PFSK-1 (cell line): ENCODE results near the gene ARHGAP10.

Experiments
- FOXP2 ChIP-seq: optimal IDR thresholded peaks from 2 replicates; pipeline ENCODE3; 2011; ENCODE audit warnings: borderline replicate concordance, control low read depth, inconsistent platforms; ENCODE audit not compliant: insufficient read depth; ENCODE audit errors: extremely low read length, extremely low read depth
- POLR2AphosphoS5 ChIP-seq: IDR thresholded peaks from 2 replicates; pipeline ENCODE4 v1.6.1; 2012; ENCODE audit warnings: low read depth, mild to moderate bottlenecking, control low read depth, low read length, moderate library complexity
- SIN3A ChIP-seq: IDR thresholded peaks from 2 replicates; pipeline ENCODE4 v1.6.1; 2012; ENCODE audit warnings: mild to moderate bottlenecking, low read length, moderate library complexity, borderline replicate concordance; ENCODE audit not compliant: insufficient read depth
- TAF1 ChIP-seq: IDR thresholded peaks from 2 replicates; pipeline ENCODE4 v1.6.1; 2012; ENCODE audit warnings: low read length, control low read depth, borderline replicate concordance; ENCODE audit not compliant: insufficient read depth
- TF ChIP-seq, protein P1 (sequence below), 2 experiments: IDR thresholded peaks; 2 replicates each; pipeline versions ENCODE4 v1.6.1 to v1.8.0; 2011 to 2012; ENCODE audit warnings: low read depth in 2 of 2, low read length in 2 of 2, control low read depth in 1 of 2, inconsistent platforms in 1 of 2, mild to moderate bottlenecking in 1 of 2, moderate library complexity in 1 of 2; ENCODE audit not compliant: insufficient read depth in 1 of 2

Gene ARHGAP10

DNA sequence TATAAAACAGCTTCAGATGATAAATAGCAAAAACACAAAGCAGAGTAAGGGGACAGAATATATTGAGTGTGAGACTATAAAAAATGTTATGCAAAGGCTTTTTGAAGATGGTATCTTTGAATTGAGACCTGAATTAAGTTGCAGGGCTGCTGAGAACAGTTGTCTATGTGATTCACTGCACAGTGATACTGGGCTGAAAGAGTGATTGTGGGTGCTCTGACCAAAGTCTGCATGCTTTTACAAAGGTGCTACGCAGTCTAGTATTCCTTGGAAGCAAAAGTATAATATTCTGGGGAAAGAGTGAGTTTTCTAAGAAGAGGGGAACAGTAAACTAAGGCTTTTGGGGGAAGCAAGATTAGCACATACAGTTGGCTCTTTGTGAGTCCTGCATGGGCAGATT, 234.0 kb downstream of the ARHGAP10 start:
- TF ChIP-seq FOXP2 (no peak), POLR2AphosphoS5 (no peak), SIN3A (no peak), TAF1 (no peak)
- TF ChIP-seq, protein P1, sequence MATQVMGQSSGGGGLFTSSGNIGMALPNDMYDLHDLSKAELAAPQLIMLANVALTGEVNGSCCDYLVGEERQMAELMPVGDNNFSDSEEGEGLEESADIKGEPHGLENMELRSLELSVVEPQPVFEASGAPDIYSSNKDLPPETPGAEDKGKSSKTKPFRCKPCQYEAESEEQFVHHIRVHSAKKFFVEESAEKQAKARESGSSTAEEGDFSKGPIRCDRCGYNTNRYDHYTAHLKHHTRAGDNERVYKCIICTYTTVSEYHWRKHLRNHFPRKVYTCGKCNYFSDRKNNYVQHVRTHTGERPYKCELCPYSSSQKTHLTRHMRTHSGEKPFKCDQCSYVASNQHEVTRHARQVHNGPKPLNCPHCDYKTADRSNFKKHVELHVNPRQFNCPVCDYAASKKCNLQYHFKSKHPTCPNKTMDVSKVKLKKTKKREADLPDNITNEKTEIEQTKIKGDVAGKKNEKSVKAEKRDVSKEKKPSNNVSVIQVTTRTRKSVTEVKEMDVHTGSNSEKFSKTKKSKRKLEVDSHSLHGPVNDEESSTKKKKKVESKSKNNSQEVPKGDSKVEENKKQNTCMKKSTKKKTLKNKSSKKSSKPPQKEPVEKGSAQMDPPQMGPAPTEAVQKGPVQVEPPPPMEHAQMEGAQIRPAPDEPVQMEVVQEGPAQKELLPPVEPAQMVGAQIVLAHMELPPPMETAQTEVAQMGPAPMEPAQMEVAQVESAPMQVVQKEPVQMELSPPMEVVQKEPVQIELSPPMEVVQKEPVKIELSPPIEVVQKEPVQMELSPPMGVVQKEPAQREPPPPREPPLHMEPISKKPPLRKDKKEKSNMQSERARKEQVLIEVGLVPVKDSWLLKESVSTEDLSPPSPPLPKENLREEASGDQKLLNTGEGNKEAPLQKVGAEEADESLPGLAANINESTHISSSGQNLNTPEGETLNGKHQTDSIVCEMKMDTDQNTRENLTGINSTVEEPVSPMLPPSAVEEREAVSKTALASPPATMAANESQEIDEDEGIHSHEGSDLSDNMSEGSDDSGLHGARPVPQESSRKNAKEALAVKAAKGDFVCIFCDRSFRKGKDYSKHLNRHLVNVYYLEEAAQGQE (IDR thresholded peaks at IDR 0.05; ENCODE audit: insufficient read depth in 1 of 2, low read depth in 2 of 2, low read length in 2 of 2): no peak

- no peak for TF ChIP-seq FOXP2
- no peak for TF ChIP-seq POLR2AphosphoS5
- TF ChIP-seq, protein P1 (IDR thresholded peaks at IDR 0.05; ENCODE audit: insufficient read depth in 1 of 2, low read depth in 2 of 2, low read length in 2 of 2): no peak
- no peak for TF ChIP-seq SIN3A
- TF ChIP-seq TAF1: no peak
Measured at GRCh38 chr4:147968641-147969040, 236.8 kb downstream of the ARHGAP10 start.

DNA sequence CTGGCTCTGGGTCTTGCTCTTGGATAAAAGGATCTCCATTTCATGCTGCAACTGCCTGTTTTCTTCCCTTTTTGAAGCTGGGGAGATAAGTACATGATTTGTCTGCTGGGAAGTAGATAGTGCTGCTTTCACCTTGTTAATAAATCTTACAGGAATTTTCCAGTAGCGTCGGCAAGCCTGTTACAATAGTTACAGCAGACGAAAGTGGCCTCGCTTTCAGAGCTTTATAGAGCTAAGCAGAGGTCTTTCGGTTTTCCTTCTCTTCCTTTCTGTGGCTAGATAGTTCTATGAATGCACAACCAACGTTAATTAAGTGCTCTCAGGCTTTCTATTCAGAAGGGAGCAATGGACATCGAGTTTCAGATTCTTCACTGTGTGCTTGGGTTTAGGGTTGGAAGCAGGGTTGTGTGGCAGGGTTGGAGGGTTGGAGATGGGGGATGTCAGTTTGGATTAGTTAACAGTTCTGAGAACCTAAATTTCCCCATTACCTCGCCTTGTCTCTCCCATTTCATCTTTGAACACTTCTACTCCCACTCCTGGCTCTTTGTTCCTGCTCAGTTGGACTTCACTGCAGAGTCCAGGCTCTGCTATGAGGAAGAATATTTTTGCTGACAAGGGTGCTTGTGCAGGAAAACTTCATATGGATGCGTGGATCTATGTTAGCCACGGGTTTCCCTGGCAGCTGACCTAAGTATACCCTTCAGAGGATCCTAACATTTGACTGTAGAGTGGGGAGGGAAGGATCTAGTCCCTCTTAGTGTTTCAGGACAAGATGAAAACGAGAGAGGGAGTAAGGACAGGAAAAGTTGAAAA, 237.9 kb downstream of the ARHGAP10 start:
- TF ChIP-seq POLR2AphosphoS5 (no peak), TAF1 (no peak), SIN3A (no peak), FOXP2 (no peak)
- TF ChIP-seq, protein P1 (IDR thresholded peaks at IDR 0.05; ENCODE audit: insufficient read depth in 1 of 2, low read depth in 2 of 2, low read length in 2 of 2): no peak

DNA sequence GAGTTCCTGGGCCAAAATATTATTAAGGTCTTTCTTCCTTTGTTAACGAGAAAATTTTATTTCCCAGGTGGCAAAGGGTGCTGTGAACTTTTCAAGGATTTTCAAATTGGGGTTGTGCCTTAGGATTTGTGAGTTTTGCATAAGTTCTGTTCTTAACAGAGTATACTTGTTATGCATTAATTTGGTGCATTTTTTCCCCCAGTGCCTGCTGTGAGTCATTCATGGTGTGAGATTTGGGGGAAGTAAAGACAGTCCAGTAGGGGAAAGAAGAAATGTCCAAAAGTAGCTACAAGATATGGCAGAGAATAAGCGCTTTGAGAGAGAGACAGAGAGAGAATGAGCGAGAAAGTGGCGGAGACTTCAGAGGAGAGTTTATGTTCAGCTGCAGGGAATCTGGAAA, 239.2 kb downstream of the ARHGAP10 start:
- no peak for TF ChIP-seq FOXP2
- TF ChIP-seq, protein P1 (IDR thresholded peaks at IDR 0.05; ENCODE audit: insufficient read depth in 1 of 2, low read depth in 2 of 2, low read length in 2 of 2): no peak

GRCh38 chr4:147975325-147975724, 243.4 kb downstream of the ARHGAP10 start:
- TF ChIP-seq FOXP2: no peak
- TF ChIP-seq, protein P1 (IDR thresholded peaks at IDR 0.05; ENCODE audit: insufficient read depth in 1 of 2, low read depth in 2 of 2, low read length in 2 of 2): no peak
- no peak for TF ChIP-seq POLR2AphosphoS5
- no peak for TF ChIP-seq SIN3A
- no peak for TF ChIP-seq TAF1
